Hematopoietic multipotent progenitor cell treated with erythropoietin and hydrocortisone succinate and interleukin-3 and kit ligand, for 8 days (in vitro differentiated cells): Measurements from ENCODE around the gene GPC5.
"Not testable (repeated sequence)": the region's sequence is repeated elsewhere in the genome, so short reads cannot be mapped to it uniquely, and the experiment has no call there.

Experiments used
- DNase-seq: peaks from one replicate; pipeline ENCODE4 v3.0.0-alpha.2; 2015

GPC5 gene

DNA sequence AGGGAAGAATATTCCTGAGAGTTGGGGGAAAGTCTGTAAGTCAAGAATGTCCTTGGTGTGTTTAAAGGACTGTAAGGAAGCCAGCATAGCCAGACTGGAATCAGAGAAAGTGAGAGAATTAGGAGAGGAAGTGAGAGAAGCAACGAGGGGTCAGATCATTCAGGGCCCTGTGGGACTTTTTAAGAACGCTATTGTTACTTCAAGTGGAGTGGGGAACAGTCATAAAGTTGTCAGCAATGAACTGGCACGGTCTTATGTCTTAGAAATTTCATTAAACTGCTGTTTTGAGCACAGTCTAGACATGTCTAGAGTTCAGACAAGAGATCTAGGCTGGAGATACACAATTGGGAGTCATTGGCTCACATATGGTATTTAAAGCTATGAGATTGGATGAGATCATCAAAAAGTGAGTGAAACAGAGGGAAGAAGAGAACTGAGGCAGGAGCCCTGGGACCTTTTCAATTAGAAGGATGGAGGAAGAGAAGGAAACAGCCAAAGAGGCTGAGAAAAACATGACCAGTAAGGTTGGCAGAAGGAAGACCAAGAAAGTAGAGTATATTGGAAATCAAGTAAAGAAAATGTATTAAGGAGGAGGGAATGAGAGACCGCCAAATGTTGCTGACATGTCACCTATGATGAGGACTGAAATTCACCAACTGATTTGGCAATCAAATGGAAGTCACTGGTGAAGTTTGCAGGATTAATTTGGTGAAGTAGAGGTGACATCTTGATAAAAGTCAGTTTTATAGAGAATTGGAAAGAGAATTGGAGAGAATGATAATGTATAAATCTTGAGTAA, 263.5 kb downstream of the GPC5 start:
- DNase-seq: no peak

DNA sequence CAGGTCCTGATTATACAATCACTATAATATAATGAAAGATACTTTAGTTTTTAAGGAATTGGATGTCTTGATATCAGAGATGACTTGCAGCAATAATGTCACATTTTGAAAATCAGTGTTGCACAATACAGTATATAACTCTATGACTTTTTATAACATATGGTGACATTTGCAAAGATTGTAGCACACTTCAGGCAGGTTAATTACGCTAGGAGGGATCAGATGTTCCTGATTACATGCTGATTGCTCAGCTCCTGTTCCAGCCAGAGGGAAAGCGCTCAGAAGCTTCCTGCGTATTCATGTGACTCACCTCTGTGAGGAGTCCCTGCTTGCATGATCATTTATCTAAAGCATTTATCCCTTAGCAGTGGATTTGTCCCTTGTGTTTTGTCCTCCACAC, 265.6 kb downstream of the GPC5 start:
- no peak for DNase-seq

DNA sequence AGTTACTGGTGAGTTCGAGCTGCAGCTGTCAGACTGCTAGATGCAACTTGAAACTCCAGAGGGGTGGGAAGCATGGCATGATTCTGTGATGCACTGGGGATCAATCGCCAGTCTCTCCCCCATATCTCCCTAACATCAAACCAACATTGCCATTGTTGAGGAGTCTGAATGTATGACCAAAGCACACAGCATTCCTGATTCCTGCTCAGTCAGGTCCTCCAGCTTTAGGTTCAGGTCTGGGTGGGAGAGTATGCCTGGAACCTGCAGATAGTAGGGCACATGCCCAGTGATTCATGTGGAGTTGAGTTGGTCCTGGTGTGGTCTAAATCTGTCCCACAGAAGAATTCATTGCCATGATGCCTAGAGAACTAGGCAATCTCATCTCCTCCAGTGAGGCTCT, 269.1 kb downstream of the GPC5 start:
- no peak for DNase-seq

DNA sequence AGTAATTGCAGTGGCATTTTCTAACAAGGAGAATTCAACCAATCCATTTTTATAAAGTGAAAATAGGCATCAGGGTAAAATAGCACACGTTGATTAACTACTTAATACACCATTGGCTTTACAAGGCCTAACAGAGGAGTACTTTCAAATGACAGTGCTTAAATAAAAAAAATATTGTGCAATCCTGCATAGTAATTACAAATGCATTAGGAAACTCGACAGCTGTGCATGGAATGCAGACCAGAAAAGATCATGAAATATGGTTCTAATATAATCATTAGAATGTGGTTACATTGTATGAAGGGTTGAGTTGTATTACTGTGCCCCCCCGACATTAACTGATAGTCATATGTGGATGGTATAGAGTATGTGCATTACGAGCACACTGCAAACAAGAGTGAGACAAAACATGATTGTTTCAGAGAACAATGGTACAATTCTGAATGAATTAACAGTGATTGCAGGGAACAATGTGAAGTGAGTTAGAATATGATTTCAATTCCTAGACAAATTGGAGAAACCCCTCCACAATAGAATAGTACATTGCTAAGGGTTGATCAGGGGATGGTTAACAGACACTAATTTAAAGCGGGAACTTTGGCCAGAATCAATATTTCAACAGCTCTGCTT, 270.6 kb downstream of the GPC5 start:
- DNase-seq: no peak

DNA sequence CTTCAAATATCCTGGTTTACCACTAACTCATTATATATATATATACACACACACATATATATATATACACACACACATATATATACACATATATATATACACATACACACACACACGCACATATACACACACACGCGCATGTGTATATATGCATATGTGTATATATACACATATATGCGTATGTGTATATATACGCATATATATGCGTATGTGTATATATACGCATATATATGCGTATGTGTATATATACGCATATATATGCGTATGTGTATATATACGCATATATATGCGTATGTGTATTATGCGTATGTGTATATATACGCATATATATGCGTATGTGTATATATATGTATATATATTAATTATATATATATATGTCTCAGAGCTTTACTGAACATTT, 275.9 kb downstream of the GPC5 start:
- not testable (repeated sequence) for DNase-seq

DNA sequence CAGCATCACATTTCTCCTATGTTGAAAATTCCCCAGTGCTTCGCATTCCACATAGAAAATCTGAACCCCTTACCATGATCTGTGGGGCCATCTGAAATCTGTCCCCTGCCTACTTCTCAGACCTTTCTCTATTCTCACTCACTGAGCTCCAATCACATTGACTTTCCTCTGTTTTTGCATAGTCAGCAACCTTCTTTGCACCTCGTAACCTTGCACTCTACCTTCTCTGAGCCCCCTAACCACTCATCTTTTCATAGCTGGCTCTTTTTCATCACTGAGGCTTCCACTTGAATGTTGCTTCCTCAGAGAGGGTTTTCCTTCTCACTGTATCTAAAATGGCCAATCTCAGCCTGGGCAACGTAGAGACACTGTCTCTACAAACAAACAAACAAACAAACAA, 286.3 kb downstream of the GPC5 start:
- no peak for DNase-seq

DNA sequence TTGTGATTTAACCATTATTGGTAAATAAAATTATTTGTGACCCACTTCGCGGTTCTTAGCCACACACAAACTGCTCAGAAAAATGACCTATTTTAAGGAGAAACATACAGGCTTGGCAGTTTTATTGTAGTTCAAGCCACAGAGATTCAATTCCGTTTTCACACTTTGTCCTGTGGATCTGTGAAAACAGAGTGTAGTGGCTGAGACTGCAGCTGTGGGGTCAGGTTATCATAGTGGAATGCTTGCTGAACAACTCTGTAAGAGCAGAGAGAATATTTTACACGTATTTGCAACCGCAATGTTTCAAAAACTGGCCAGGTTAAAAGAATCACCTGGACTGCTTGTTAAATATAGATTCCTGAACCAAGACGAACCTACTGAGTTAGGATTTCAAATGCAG, 292.5 kb downstream of the GPC5 start:
- DNase-seq: no peak

DNA sequence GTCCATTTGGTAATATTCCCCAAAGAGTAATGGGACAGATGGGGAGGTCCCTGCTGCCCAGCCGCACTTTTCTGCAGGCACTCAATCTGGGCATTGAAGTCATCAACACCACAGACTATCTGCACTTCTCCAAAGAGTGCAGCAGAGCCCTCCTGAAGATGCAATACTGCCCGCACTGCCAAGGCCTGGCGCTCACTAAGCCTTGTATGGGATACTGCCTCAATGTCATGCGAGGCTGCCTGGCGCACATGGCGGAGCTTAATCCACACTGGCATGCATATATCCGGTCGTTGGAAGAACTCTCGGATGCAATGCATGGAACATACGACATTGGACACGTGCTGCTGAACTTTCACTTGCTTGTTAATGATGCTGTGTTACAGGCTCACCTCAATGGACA, 295.0 kb downstream of the GPC5 start:
- DNase-seq: no peak

DNA sequence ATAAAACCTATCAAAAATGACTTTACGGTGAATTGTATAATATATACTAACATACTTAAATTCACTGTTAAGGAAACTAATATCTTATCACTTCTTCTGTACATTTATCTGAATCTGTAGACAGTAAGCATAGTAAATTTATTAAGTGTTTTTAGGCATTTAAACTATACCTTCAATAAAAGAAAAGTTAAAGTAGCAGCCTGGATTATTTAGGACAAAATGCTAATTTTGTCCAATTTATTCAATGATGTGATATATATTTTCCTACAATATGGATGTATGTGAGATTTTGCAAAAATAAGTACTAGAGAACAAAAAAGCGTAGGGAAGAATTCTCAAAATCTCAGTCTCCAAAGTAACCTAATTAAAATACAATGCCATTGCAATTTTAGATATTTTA, 299.9 kb downstream of the GPC5 start:
- no peak for DNase-seq

DNA sequence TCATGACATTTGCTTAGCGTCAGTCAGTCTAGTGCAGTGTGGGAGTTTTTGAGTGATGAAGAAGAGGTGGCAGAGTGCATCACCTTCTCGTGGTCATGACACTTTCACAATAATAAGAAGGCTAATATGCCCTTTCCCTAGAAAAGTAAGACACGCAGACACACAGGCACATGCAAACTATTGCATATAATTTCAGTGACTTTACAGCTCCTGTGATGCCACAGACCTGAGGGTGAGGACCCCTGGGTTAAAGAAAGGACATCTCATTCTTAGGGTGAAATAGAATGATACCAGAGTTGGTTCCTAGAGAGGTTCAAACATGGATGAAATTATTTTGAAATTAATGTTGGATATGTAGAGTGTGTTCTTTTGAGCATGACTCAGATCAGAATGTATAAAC, 300.3 kb downstream of the GPC5 start:
- no peak for DNase-seq

DNA sequence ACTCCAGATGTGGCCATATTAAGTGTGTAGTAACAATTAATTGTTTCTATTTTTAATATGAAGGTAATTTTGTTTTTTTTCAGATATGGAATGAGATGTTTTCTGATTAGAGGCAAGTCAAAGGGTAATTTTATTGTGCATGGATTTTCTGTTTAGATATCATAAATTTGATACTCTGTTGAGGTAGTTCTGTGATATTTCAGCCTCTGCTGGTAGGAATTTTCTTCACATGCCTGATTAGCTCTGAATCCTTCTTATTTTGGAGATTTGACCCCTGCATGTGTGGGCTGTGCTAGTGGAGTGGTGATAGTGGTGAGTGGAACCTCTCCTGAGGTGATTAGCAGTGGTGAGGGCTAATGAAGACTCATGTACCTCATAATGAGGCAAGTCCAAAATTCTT, 301.4 kb downstream of the GPC5 start:
- no peak for DNase-seq

DNA sequence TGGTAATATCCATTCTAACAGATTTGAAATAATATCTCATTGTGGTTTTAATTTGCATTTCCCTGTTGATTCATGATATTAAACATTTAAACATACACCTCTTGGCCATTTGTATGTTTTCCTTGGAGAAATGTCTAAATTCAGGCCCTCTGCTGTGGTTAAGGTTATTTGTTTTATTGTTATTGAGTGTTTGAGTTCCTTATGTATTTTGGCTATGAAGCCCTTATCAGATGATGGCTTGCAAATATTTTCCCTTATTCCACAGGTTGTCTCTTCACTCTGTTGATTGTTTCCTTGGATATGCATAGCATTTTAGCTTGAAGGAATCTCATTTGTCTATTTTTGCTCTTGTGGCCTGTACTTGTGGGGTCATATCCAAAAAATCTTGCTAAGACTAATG, 303.6 kb downstream of the GPC5 start:
- DNase-seq: no peak

DNA sequence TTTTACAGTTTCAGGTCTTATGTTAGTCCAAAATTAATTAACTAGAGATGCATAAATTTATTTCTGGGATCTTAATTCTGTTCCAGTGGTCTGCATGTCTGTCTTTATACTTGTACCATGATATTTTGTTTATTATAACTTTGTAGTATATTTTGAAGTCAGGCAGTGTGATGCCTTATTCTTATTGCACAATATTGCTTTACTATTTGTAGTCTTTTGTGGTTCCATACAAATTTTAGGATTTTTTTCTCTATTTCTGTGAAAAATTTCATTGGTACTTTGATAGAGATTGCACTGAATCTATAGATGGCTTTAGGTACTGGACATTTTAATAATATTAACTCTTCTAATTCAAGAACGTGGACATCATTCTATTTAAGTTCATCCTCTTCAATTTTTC, 304.0 kb downstream of the GPC5 start:
- DNase-seq: no peak

DNA sequence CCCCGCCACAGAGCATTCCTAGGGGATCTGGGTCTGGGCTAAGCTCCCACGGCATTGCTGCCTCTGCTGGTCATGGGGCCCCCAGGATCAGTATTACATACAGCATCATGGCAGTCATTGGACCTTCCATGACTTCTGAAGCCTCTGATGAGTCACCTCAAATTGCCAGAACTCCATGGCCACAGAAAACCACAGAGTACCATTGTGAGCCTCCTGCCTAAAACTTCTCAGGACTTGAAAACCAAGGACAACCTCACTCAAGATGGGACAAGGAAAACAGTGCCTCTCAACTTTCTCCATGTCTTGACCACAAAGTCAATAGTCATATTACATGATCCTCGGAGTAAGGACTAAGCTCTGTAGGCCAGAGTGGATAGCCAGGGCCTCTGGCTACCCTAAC, 306.0 kb downstream of the GPC5 start:
- DNase-seq: no peak

DNA sequence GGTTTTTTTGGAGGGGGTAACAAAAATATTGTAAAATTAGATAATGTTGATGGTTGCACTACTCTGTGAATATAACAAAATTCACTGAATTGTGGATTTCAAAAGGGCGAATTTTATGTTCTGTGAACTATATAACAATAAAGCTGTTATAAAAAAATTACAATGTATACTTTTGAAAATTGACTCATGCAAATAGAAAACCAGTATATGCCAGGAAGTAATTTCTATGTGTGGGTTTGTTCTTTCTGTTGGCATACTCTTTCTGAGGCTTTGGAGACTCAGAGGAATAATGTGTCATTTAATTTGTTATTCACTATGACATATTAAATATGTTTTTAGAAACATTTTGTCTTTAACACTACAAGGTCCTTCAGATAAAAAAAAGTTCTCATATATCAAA, 310.1 kb downstream of the GPC5 start:
- DNase-seq: no peak

DNA sequence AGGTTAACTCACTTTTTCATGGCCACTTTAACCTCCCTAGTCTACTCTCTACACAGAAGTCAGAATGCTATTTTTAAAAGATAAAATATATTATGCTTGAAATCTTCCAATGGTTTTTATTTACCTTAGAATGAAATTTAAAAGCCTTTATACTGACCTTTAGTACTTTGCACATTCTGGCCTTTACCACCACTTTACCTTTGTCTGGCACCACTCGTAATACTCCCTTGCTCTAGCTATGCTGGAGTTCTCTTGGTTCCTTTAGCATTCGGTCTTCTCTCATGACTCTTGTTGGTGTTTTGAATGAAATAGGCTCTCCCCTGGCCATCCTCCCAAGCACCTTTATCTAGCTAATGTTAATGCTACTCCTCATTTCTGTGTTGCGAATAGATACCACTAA, 310.8 kb downstream of the GPC5 start:
- no peak for DNase-seq

DNA sequence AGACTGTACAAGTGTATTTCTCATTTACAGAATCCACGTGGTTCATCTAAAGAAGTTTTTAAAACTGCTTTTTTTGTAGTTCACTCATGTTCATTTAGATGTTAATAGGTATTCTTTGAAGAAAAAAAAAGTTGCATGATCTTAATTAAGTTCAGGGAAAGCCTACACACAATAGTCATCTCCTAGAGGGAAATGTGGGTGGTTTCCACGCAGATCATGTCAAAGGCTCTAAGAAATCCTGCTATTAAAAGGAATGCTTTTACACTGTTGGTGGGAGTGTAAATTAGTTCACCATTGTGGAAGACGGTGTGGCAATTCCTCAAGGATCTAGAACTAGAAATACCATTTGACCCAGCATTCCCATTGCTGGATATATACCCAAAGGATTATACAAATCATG, 312.3 kb downstream of the GPC5 start:
- no peak for DNase-seq

DNA sequence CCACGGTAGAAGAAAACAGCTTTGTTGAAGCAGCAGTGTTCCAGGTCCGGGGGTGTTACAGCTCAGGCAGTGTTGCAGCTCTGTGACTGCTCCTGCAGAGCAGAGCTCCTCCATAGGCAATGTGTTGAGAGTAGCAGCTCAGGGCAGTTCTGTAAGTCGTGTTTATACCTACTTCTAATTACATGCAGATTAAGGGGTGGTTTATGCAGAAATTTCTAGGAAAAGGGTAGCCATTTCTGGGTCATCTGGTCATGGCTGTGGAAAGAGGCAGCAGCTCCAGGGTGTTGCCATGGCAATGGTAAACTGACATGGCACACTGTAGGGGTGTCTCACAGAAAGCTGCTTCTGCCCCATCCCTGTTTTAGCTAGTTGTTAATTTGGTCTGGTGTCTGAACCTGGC, 316.4 kb downstream of the GPC5 start:
- DNase-seq: no peak

DNA sequence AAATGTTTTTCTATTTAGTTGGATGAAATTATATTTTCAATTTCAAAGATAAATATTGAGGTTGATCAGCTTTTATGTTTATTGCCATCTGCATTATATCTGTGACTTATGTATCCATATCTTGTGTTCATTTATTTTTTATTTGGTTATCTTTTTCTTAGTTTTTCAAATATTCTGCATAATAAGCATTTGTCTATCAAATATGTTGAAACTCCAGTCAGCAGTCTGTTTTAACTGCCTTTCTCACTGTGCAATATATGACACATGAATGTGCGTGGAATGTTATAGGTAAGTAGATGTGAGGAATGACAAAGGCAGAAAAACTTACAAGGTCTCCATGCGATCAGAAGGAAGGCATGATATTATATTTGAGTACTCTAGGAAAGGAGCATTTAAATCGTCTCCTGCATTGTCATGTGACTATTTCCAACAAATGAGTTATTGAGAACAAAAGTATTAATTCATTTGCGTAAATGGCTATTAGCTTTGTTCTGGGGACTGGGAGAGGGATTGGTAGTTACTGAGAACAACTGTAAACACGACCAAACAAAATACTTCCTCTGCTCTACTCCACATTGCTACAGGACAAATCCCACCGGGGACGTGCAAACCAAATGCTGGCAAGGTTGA, 318.1 kb downstream of the GPC5 start:
- DNase-seq: no peak

DNA sequence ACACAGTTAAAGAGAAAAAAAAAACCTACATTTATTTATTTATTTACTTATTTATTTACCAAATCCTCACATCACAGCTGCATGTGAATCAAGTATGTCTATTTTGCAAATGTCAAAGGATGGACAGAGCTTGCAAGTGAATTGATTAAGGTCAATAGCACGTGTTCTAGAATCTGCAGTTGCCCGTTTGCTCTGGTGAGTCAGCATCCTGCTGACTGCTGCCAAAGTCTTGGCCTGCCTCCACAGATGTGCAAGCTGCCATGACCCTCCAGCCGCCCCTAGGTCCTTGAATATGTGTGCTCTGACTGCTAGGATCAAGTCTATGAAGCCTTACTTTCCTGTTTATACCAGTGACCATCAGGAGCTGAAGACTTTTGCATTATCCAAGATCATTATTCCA, 320.6 kb downstream of the GPC5 start:
- peak; percentile 2 for DNase-seq

DNA sequence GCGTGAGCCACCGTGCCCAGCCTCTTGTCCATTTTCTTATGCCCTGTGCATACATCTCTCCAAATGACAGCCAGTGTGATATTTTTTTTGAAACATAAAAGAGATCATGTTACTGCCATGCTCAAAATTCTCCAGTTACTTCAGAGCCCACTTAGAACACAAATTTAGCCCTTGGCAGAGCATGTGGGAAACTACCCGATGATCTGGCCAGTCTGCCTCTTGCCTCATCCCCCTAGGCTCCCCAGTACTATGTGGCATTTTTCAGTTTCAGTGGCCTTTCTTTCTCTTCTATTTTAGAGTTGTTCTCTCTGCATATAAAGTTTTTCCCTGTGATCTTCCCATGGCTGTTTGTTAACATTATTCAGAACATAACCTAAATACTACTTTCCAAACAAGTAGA, 323.0 kb downstream of the GPC5 start:
- DNase-seq: no peak

DNA sequence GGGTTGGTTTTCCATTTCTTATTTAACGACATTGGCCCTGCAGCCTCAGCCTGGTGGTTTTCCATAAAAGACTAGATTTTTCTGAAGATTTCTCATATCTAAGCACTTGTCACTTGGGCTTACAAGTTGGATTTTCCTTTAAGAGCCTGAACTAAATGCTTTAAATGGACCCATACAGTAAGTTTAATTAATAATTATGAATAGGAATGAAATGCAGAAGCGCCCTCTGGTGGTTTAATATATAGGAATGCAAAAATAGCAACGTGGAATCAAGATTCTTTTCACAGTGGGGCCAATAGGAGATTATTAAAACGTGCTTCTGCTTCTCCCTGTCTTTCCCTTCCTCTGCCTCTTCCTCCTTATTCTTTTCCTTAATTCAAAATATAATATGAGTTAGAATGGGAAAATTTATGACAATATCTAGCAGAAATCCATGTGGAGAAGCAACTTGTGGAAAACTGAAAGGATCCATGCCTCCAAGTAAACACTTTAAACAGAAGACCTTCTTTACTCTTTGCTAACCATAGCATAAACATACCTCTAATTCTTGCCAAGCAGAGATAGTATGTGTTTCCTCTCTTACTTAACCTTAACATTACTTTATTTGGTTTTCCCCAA, 324.0 kb downstream of the GPC5 start:
- peak; percentile 39 for DNase-seq

DNA sequence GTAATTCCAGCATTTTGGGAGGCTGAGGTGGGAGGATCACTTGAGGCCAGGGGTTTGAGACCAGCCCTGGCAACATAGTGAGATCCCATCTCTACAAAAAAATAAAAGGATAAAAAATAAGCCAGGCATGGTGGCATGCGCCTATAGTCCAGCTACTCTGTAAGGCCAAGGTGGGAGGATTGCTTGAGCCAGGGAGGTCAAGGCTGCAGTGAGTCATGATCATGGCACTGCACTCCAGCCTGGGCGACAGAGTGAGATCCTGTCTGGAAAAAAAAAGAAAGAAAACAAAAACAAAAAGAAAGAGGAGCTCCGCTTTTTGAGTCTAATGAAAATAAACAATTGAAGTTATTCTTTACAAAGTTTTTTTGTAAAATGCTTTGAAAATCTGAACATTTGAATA, 326.2 kb downstream of the GPC5 start:
- DNase-seq: no peak

DNA sequence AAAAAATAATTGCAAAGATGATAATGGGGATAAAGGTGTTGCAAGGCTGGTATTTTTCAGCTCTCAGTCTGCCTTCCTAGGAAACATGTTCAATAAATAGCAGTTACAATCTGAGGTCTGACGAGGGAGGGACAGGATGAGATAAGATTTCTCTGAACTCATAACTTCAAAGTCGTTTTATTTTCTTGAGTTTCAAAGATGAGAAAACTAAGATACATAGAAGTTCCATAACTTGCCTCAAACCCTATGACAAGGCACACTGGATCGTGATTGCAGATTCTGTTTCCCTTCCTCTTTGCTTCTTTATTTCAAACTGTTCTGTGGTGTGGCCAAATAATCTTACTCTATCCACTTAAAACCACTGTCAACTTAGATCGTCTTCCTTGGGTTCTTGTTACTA, 327.2 kb downstream of the GPC5 start:
- no peak for DNase-seq
